GM20000 (cell line): ENCODE data around the gene TRIP13.
"Not testable (repeated sequence)": the region's sequence is repeated elsewhere in the genome, so short reads cannot be mapped to it uniquely, and the experiment has no call there.

Experiments
- DNase-seq: peaks from one replicate; pipeline ENCODE4 v3.0.0; 2012; ENCODE audit warnings: low spot score
- TF ChIP-seq, protein P1 (sequence below): IDR thresholded peaks from 2 replicates; pipeline ENCODE4 v1.5.1; 2012; ENCODE audit warnings: mild to moderate bottlenecking, control low read depth; ENCODE audit errors: extremely low read depth, missing control alignments

The TRIP13 gene

GRCh38 chr5:875931-876330 lies 16.8 kb upstream of the TRIP13 start:
- DNase-seq, result no peak
- TF ChIP-seq, protein P1, sequence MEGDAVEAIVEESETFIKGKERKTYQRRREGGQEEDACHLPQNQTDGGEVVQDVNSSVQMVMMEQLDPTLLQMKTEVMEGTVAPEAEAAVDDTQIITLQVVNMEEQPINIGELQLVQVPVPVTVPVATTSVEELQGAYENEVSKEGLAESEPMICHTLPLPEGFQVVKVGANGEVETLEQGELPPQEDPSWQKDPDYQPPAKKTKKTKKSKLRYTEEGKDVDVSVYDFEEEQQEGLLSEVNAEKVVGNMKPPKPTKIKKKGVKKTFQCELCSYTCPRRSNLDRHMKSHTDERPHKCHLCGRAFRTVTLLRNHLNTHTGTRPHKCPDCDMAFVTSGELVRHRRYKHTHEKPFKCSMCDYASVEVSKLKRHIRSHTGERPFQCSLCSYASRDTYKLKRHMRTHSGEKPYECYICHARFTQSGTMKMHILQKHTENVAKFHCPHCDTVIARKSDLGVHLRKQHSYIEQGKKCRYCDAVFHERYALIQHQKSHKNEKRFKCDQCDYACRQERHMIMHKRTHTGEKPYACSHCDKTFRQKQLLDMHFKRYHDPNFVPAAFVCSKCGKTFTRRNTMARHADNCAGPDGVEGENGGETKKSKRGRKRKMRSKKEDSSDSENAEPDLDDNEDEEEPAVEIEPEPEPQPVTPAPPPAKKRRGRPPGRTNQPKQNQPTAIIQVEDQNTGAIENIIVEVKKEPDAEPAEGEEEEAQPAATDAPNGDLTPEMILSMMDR, result no peak

DNA sequence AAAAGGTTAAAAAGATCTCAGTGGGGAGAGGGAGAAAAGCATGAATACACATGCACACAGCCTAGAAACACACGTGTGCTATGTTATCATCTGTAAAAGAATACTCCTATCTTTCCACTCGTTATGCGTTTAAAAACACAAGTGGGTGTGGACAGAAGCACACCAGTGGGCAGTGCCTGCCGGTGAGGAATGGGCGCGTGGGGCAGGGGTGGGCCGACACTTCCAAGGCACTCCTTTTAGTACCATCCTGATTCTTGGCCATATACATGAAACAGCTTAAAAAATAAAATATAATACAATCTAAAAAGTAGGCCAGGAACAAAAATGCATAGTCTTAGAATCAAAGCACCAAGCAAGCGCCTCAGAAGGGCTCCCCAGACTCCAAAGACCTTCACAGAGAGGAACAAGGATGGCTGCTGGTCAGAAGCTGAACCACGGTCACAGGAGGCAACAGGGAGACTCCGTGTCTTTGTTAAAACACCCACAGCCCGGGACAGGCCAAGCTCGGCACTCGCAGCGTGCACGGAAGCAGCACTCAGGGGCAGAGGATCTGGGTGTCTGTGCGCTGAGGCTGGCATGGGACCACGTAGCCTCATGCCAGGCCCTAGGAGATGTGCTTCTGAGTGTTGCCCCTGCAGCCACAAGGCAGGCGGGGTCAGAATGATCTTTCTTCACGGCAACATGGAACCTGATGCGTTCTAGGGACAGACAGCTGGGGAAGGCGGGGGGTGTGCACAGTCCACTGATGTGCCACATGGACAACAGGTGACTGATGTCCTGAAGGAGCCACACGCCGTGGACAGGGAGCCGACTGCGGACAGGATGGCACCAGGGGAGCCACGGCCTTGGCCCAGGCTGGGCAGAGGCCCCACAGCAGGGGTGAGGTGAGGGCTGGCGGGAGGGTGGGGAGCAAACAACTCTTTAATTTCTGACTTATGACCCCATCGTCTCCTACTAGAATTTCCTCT lies 16.0 kb upstream of the TRIP13 start:
- TF ChIP-seq, protein P1, result no peak
- DNase-seq, result no peak

DNA sequence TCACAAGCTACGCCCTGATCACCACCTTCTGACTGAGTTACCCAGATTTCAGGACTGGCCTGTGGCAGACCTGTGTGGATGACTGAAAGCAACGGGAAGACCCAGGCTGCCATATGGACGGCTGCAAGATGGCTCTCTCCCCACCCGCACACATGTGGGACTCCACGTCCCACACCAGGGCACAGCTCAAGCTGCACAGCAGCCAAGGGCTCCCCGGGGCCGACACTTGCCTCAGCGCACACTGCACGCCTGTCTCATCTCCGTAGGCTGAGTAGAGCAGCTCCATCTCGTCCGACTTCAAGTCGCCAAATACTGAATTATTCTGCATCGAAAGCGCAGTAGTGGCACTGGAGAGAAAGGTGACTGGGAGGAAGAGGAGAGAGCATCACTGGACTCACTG lies 14.6 kb upstream of the TRIP13 start:
- TF ChIP-seq, protein P1, result no peak
- DNase-seq, result no peak

GRCh38 chr5:878677-879076 lies 14.0 kb upstream of the TRIP13 start:
- not testable (repeated sequence) for DNase-seq

DNA sequence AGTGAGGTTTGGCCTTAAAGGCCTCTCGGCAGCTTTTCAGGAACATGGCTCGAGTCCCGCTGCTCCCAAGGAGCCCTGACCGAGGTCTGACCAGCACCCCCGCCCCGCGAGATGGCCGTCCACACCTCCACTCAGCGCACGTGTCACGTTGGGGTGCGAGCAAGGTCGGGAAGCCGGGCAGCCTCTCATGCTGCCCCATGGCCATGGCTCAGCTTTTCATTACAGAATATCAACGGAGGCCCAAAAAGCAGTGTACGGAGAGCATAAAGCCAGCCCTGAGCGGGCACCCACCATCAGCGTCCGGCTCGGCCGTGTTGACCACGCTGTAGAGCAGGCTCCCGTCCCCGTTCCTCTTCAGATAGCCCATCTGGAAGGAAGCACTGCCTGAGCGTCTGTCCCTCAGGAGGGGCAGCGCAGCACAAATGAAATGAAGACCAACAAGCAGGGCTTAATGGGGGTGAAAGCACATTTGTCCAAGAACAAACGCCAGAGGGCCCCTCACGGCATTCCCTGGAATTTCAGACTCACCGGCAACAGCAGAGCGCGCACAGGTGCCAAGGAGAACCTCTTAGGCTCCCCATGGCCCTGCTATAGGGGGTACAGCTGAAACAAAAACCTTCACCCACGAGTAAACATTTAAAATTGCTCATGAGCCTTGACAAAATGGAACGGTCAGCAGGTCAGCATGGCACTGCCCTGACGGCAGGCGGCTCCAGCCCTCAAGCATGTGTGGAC lies 11.7 kb upstream of the TRIP13 start:
- TF ChIP-seq, protein P1, result no peak

DNA sequence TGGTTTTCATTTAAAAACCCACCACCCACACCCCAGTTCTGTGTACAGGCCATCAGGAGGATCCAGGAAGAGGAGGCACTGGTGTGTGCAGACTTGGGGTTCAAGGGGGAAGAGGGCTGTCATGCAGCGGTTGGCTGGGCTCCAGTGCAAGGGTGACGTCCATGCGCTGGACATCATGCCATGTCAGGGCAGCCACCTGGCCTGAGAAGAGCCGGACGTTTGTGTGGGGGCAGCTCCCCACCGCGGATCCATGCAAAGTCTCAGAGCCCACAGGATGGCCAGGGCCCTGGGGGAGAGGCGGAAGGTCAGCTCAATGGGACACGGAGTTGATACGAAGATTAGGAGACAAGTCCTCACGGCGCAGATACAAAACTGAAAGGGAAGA lies 11.1 kb upstream of the TRIP13 start:
- TF ChIP-seq, protein P1, result no peak
- DNase-seq, result no peak

More for the DNA sequence above, 11.7 kb upstream of the TRIP13 start:
- no peak for DNase-seq

DNA sequence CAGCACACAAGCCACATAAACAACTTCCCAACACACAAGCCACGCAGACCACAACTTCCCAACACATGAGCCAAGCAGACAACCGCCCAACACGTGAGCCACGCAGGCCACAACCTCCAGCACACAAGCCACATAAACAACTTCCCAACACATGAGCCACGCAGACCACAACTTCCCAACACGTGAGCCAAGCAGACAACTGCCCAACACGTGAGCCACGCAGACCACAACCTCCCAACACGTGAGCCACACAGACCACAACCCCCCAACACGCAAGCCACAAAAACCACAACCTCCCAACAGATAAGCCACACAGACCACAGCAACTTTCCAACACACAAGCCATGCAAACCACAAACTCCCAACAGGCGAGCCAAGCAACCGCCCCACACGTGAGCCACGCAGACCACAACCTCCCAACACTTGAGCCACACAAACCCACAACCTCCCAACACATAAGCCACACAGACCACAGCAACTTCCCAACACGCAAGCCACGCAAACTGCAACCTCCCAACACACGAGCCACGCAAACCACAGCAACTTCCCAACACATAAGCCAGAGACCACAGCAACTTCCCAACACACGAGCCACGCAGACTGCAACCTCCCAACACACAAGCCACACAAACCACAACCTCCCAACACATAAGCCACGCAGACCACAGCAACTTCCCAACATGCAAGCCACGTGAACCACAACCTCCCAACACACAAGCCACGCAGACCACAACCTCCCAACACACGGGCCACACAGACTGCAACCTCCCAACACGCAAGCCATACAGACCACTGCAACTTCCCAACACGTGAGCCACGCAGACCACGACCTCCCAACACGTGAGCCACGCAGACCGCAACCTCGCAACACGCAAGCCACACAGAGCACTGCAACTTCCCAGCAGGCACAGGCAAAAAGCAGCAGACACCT lies 10.2 kb upstream of the TRIP13 start:
- DNase-seq, result no peak
- TF ChIP-seq, protein P1, result no peak
